ENCODE results near the gene AP1S2. TPM values are rescaled to one million over a fixed set of nuclear protein-coding genes. Genes with fewer than 3 reads are reported as not detected.
"Not testable (repeated sequence)": the region's sequence is repeated elsewhere in the genome, so short reads cannot be mapped to it uniquely, and the experiment has no call there.

Gene AP1S2
- total RNA-seq, 2 experiments from 2014 or later, result 22.6 to 28.8 TPM

- POLR2A ChIA-PET, result no interaction called here
- Mint-ChIP-seq H3K9me3 (no peaks in the 10 kb centered on the region), H3K36me3 (ENCODE audit: low read depth) (peaks cover 3% of the 10 kb centered on the region), H3K4me1 (ENCODE audit: low read depth) (peaks cover 4% of the 10 kb centered on the region), H3K4me3 (no peak overlapping the region), H3K27me3 (no peaks in the 10 kb centered on the region), H3K27ac (no peak overlapping the region)
- DNase-seq (no peak), ATAC-seq (no peak)
- intact Hi-C loops (cut with micrococcal nuclease), result no loop called here
- no peak for TF ChIP-seq CTCF (IDR thresholded peaks at IDR 0.05)
- CTCF ChIA-PET, result no interaction called here
Observed at GRCh38 chrX:15834827-15835595, 19.6 kb downstream of the AP1S2 start.

- CTCF ChIA-PET, result no interaction called here
- Mint-ChIP-seq H3K4me3 (no peak overlapping the region), H3K36me3 (ENCODE audit: low read depth) (peaks cover 3% of the 10 kb centered on the region), H3K27ac (no peak overlapping the region), H3K9me3 (no peaks in the 10 kb centered on the region), H3K27me3 (no peaks in the 10 kb centered on the region), H3K4me1 (ENCODE audit: low read depth) (peaks cover 4% of the 10 kb centered on the region)
- no peak for TF ChIP-seq CTCF (IDR thresholded peaks at IDR 0.05)
- no peak for ATAC-seq
- intact Hi-C loops (cut with micrococcal nuclease), result no loop called here
- DNase-seq, result no peak
- POLR2A ChIA-PET, result no interaction called here
Observed at GRCh38 chrX:15834053-15834452, 20.6 kb downstream of the AP1S2 start.

GRCh38 chrX:15831347-15831746 lies 23.3 kb downstream of the AP1S2 start:
- POLR2A ChIA-PET; H3K4me3 Mint-ChIP-seq; CTCF ChIA-PET; H3K4me1 Mint-ChIP-seq (ENCODE audit: low read depth); DNase-seq; H3K36me3 Mint-ChIP-seq (ENCODE audit: low read depth); intact Hi-C loops (cut with micrococcal nuclease); ATAC-seq; H3K9me3 Mint-ChIP-seq; H3K27ac Mint-ChIP-seq; H3K27me3 Mint-ChIP-seq: not testable (repeated sequence)

- CTCF ChIA-PET, result no interaction called here
- DNase-seq (no peak), ATAC-seq (no peak)
- no peak for TF ChIP-seq CTCF (IDR thresholded peaks at IDR 0.05)
- intact Hi-C loops (cut with micrococcal nuclease), result no loop called here
- no peaks in the 10 kb centered on the region for H3K27me3 Mint-ChIP-seq
- H3K36me3 Mint-ChIP-seq (ENCODE audit: low read depth), result peaks cover 10% of the 10 kb centered on the region
- no peak overlapping the region for H3K4me3 Mint-ChIP-seq
- POLR2A ChIA-PET, result no interaction called here
- no peak overlapping the region for H3K27ac Mint-ChIP-seq
- peaks cover 6% of the 10 kb centered on the region for H3K4me1 Mint-ChIP-seq (ENCODE audit: low read depth)
- H3K9me3 Mint-ChIP-seq, result no peaks in the 10 kb centered on the region
Observed at GRCh38 chrX:15829217-15829616, 25.4 kb downstream of the AP1S2 start.

GRCh38 chrX:15825936-15826335 lies 28.7 kb downstream of the AP1S2 start:
- Mint-ChIP-seq H3K4me1 (ENCODE audit: low read depth) (peaks cover 5% of the 10 kb centered on the region), H3K4me3 (no peak overlapping the region), H3K27ac (no peak overlapping the region), H3K27me3 (no peaks in the 10 kb centered on the region), H3K36me3 (ENCODE audit: low read depth) (peaks cover 20% of the 10 kb centered on the region), H3K9me3 (no peaks in the 10 kb centered on the region)
- intact Hi-C loops (cut with micrococcal nuclease), result no loop called here
- ChIA-PET POLR2A (interaction anchor here (0.6 kb wide), 1 partner anchor 10 kb away, joined by 3 read pairs; no protein-coding TSS in a partner anchor), CTCF (no interaction called here)
- DNase-seq (no peak), ATAC-seq (no peak)
- TF ChIP-seq CTCF (IDR thresholded peaks at IDR 0.05), result no peak

Measured in activated CD8-positive, alpha-beta T cell treated with anti-CD3 and anti-CD28 coated beads for 36 hours (primary cell).